HG02623 (cell line): Measurements from ENCODE around the gene SLC6A13.

Experiments used
- ATAC-seq: cut with Tn5 transposase; IDR thresholded peaks from one replicate; pipeline ENCODE4 v1.9.1; 2021; ENCODE audit warnings: moderate library complexity; ENCODE audit not compliant: unreplicated experiment

SLC6A13 gene

GRCh38 chr12:180445-180844 lies 82.2 kb downstream of the SLC6A13 start:
- ATAC-seq = no peak

GRCh38 chr12:179885-180284 lies 82.8 kb downstream of the SLC6A13 start:
- ATAC-seq = no peak

- ATAC-seq = no peak
Measured at GRCh38 chr12:179131-179884, 83.3 kb downstream of the SLC6A13 start.

GRCh38 chr12:178829-179109 lies 83.9 kb downstream of the SLC6A13 start:
- no peak for ATAC-seq

- no peak for ATAC-seq
Measured at GRCh38 chr12:177980-178828, 84.4 kb downstream of the SLC6A13 start.

GRCh38 chr12:177336-177979 lies 85.2 kb downstream of the SLC6A13 start:
- ATAC-seq = no peak

- ATAC-seq = no peak
Measured at GRCh38 chr12:176321-177181, 86.1 kb downstream of the SLC6A13 start.

GRCh38 chr12:175759-176158 lies 86.9 kb downstream of the SLC6A13 start:
- no peak for ATAC-seq

GRCh38 chr12:175250-175649 lies 87.4 kb downstream of the SLC6A13 start:
- no peak for ATAC-seq

GRCh38 chr12:174596-174995 lies 88.0 kb downstream of the SLC6A13 start:
- no peak for ATAC-seq

- no peak for ATAC-seq
Measured at GRCh38 chr12:174124-174523, 88.5 kb downstream of the SLC6A13 start.

GRCh38 chr12:172732-173161 lies 89.9 kb downstream of the SLC6A13 start:
- ATAC-seq = no peak

GRCh38 chr12:171743-172676 lies 90.6 kb downstream of the SLC6A13 start:
- ATAC-seq = no peak

- ATAC-seq = no peak
Measured at GRCh38 chr12:171276-171675, 91.4 kb downstream of the SLC6A13 start.
